Measurements from ENCODE around the gene PHLDB2.

GRCh38 chr3:112010636-112011035 is 151.6 kb downstream of the PHLDB2 start:
- no peak for TF ChIP-seq CTCF (IDR thresholded peaks at IDR 0.05)
- no peak for TF ChIP-seq POLR2A (IDR thresholded peaks at IDR 0.05)

Data from lower leg skin (tissue), 3 donors.